ENCODE measurements around the gene CD4.
A peak's percentile ranks its signal among the peaks of the same experiment; 100 is the strongest.

Gene CD4

DNA sequence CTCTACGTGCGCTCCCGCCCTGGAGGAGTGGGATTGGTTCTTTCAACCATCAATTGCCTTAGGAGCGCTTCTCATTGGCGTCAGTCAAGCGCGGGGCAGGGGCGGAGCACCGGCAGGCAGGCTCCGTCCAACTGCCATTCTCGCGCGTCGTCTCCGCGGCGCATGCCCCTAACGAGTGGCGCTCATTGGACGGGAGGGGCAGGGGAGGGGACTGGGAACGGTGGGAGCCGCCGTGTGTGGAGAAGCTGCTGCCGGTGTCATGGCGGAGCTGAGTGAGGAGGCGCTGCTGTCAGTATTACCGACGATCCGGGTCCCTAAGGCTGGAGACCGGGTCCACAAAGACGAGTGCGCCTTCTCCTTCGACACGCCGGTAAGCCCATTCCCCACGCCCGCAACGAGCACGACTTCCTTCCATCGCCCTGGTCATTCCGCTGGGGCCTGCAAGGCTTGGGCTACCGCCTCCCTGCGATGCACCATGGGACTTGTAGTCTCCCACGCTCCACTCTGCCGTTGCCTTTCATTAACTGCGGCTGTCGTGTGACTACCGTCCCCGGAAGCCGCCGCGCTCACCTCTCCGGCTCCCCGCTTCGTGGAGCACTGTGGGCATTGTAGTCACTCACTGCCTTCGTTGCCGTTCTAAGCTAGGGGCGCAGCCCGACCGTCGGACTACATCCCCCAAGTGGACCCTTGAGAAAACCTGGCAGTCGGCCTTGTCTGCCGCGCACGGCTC, 62.8 kb downstream of the CD4 start, which contains the start of gene USP5:
TSS of gene USP5 (plus strand) at position 230 of the 730 bp plus-strand sequence. CDS start at position 260, 30 bp downstream.
- H3K27ac ChIP-seq, result peak within 1 kb of the TSS; percentile 92
- TF ChIP-seq ZFX (IDR thresholded peaks at IDR 0.05), result peak; percentile 94; the same call in 1 of the 2 replicates
- TF ChIP-seq, protein P1, sequence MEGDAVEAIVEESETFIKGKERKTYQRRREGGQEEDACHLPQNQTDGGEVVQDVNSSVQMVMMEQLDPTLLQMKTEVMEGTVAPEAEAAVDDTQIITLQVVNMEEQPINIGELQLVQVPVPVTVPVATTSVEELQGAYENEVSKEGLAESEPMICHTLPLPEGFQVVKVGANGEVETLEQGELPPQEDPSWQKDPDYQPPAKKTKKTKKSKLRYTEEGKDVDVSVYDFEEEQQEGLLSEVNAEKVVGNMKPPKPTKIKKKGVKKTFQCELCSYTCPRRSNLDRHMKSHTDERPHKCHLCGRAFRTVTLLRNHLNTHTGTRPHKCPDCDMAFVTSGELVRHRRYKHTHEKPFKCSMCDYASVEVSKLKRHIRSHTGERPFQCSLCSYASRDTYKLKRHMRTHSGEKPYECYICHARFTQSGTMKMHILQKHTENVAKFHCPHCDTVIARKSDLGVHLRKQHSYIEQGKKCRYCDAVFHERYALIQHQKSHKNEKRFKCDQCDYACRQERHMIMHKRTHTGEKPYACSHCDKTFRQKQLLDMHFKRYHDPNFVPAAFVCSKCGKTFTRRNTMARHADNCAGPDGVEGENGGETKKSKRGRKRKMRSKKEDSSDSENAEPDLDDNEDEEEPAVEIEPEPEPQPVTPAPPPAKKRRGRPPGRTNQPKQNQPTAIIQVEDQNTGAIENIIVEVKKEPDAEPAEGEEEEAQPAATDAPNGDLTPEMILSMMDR (conservative IDR thresholded peaks at IDR 0.05), result no peak

DNA sequence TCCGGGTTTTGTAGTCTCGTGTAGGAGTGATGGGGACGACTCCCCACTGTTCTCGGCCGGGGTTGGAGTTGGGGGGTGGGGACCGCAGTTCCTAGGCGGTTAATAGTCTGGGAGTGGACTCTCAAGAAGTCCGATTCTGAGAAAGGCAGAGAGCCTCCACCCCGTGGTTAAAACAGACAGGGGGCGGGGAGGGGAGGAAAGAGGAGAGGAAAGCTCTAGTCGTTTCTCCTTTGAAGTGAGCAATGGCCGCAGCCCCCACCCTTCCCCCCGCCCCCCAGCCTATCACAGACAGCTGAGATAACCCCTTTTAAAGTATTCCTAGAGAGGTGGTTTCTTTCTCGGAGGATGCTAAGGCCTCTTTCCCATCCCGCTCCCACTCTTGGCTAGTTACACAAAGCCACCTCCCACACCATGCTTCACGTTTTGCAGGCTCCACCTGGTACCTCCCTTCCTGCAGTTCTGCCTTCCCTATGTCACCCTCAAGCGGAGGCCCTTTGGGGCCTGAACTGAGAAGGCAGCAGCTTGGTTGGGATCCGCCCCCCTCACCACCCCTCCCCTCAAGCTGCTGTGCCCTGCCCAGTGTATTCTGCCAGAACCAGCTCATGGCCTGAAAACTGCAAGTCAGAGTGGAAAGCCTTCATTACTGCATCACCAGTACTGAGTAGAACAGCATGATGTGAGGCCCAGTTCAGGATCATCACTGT, 63.5 kb downstream of the CD4 start:
- TF ChIP-seq, protein P1 (conservative IDR thresholded peaks at IDR 0.05), result no peak
- TF ChIP-seq ZFX (IDR thresholded peaks at IDR 0.05), result no peak
- H3K27ac ChIP-seq, result peak overlapping the region; percentile 92

DNA sequence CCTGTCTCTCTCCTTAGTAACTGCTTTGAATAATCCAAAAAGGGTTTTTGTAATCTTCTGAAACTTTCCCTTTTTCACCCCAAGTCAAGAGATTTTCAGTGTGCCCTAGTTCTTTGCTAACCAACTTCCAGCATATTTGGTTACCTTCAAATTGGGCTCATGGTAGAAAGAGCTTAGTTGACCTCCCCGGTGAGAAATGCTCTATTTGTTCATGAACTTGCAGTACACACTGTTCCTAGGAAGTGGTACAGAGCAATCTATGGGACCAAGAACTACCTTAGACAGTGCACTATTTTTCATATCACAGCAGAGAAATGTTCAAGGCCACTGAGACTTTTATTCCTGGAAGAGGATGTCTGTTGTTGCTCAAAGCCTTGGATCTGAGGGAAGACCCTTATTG, 64.3 kb downstream of the CD4 start:
- TF ChIP-seq, protein P1 (conservative IDR thresholded peaks at IDR 0.05), result no peak
- peak overlapping the region; percentile 92; the same call in 1 of the 2 replicates for H3K27ac ChIP-seq

DNA sequence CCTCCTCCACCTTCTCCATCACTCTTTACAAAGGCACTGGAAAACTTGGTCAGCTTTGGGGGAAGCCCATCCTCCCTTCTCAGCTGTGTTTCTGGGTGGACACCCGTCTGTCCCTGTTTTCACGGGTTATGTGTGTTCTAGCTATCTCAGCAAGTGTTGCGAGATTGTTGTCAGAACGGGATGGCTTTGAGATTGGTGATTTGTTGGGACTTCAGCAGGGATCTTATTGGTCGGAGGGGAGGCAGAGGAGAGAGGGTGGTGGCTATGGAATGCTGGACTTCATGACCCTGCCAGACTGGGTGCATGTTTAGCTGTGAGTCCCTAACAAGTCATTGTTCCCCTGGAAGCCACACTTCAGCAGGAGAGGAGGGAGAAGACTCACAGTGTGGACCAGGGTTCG, 64.7 kb downstream of the CD4 start:
- TF ChIP-seq, protein P1 (conservative IDR thresholded peaks at IDR 0.05), result no peak
- TF ChIP-seq ZFX (IDR thresholded peaks at IDR 0.05), result no peak
- H3K27ac ChIP-seq, result no peak overlapping the region

DNA sequence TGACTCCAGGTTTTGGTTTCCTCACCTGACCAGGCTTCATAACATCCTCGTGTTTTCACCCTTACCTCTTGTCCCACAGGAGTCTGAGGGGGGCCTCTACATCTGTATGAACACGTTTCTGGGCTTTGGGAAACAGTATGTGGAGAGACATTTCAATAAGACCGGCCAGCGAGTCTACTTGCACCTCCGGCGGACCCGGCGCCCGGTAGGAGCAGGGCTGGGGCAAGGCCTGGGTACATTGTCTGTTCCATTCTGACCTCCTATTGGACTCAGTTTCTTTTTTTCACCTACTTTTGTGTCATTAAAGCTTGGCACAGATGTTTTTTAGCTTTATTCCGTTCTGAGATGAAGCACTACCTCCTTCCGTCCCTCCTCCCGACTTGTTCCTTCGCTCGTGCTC, 66.0 kb downstream of the CD4 start:
- no peak for TF ChIP-seq ZFX (IDR thresholded peaks at IDR 0.05)
- TF ChIP-seq, protein P1 (conservative IDR thresholded peaks at IDR 0.05), result no peak

DNA sequence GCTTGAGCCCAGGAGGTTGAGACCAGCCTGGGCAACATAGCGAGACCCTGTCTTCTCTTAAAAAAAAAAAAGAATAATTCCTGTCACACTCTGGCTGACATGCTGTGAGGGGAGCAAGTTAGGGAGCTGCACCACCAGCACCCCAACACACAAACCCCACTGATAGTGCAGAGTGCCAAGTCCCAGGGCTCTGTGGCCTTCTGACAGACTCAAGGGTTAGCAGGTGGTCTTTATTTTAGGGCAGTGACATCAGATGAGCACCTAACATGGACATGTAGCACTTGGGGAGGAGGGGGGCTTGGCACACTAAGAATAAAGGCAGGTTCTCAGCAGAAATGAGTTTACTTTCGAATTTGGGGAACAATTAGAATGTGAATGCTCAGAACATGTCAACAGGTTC, 69.5 kb downstream of the CD4 start:
- TF ChIP-seq, protein P1 (conservative IDR thresholded peaks at IDR 0.05), result no peak
- no peak for TF ChIP-seq ZFX (IDR thresholded peaks at IDR 0.05)
- H3K27ac ChIP-seq, result no peak overlapping the region

More for the DNA sequence above, 66.0 kb downstream of the CD4 start:
- H3K27ac ChIP-seq, result no peak overlapping the region

DNA sequence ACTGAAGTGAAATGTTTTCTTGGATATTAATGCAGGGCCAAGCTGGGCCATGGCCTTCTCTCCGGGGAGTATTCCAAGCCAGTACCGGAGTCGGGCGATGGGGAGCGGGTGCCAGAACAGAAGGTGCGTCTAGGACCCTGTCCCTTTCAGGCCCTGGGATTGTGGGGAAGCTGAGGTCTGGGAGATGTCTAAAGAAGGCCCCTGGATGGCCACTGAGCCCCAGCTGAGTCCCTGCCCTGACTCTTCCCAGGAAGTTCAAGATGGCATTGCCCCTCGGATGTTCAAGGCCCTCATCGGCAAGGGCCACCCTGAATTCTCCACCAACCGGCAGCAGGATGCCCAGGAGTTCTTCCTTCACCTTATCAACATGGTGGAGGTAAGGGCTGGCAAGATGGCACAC, 70.8 kb downstream of the CD4 start:
- H3K27ac ChIP-seq, result no peak overlapping the region
- no peak for TF ChIP-seq ZFX (IDR thresholded peaks at IDR 0.05)
- TF ChIP-seq, protein P1 (conservative IDR thresholded peaks at IDR 0.05), result no peak

Measured in C4-2B (cell line).